ENCODE results near the gene MAZ. TPM values are rescaled to one million over a fixed set of nuclear protein-coding genes. Genes with fewer than 3 reads are reported as not detected.

The MAZ gene
- total and polyA plus RNA-seq, 4 donors: 94.9 to 170 (median 136) TPM

DNA sequence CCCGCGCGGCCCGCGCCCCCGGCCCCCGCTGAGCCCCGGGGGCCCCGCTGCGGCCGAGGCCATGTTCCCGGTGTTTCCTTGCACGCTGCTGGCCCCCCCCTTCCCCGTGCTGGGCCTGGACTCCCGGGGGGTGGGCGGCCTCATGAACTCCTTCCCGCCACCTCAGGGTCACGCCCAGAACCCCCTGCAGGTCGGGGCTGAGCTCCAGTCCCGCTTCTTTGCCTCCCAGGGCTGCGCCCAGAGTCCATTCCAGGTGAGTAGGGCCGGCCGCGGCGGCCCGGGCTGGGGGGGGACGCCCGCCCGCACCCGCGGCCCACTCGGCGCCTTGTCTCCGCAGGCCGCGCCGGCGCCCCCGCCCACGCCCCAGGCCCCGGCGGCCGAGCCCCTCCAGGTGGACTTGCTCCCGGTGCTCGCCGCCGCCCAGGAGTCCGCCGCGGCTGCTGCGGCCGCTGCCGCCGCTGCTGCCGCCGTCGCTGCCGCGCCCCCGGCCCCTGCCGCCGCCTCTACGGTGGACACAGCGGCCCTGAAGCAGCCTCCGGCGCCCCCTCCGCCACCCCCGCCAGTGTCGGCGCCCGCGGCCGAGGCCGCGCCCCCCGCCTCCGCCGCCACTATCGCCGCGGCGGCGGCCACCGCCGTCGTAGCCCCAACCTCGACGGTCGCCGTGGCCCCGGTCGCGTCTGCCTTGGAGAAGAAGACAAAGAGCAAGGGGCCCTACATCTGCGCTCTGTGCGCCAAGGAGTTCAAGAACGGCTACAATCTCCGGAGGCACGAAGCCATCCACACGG, 504 bp downstream of the MAZ start:
- DNase-seq: peak; percentile 57 to 66 (median 66)
- peaks cover 8 to 56% (median 25%) of the 10 kb centered on the region in 5 donors for H3K4me1 ChIP-seq (ENCODE audit: control insufficient read depth in 5 of 5, insufficient read depth in 5 of 5, low read length in 5 of 5)
- 0 to 1% methylated on average over 80 to 99 of the region's 99 CpGs for WGBS, 2 donors

DNA sequence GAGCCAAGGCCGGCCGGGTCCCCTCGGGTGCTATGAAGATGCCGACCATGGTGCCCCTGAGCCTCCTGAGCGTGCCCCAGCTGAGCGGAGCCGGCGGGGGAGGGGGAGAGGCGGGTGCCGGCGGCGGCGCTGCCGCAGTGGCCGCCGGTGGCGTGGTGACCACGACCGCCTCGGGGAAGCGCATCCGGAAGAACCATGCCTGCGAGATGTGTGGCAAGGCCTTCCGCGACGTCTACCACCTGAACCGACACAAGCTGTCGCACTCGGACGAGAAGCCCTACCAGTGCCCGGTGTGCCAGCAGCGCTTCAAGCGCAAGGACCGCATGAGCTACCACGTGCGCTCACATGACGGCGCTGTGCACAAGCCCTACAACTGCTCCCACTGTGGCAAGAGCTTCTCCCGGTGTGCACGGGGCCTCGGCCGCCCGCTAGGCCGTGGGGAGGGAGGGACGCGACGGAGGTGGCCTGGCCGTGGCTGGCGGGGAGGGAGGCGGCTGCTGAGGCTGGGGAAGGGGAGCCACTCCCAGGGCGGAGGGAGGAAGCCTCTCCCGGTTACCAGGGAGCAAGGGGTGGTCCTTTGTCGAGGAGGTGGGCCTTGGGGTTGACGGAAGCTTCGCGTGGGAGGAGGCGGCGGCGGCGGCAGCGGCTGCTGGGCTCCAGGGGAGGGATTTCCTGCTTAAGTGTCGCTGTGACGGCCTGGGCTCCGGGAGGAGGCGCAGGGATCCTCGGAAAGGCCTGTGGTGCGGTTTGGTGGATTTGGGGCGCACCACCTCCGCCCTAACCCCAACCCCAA, 1.3 kb downstream of the MAZ start:
- TF ChIP-seq, protein P1, sequence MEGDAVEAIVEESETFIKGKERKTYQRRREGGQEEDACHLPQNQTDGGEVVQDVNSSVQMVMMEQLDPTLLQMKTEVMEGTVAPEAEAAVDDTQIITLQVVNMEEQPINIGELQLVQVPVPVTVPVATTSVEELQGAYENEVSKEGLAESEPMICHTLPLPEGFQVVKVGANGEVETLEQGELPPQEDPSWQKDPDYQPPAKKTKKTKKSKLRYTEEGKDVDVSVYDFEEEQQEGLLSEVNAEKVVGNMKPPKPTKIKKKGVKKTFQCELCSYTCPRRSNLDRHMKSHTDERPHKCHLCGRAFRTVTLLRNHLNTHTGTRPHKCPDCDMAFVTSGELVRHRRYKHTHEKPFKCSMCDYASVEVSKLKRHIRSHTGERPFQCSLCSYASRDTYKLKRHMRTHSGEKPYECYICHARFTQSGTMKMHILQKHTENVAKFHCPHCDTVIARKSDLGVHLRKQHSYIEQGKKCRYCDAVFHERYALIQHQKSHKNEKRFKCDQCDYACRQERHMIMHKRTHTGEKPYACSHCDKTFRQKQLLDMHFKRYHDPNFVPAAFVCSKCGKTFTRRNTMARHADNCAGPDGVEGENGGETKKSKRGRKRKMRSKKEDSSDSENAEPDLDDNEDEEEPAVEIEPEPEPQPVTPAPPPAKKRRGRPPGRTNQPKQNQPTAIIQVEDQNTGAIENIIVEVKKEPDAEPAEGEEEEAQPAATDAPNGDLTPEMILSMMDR (IDR thresholded peaks at IDR 0.05; ENCODE audit: control extremely low read depth, extremely low read depth): no peak
- Histone ChIP-seq H3K4me3 (peak overlapping the region; percentile 54), H3K9me3 (ENCODE audit: control insufficient read depth in 4 of 4, insufficient read depth in 3 of 4, low read length in 3 of 4) (no peaks in the 10 kb centered on the region), H3K27me3 (ENCODE audit: control insufficient read depth in 3 of 3, insufficient read depth in 3 of 3, low read length in 2 of 3) (no peaks in the 10 kb centered on the region), H3K9ac (ENCODE audit: insufficient read depth in 1 of 2, low read length in 2 of 2) (peak overlapping the region in 1 of 2 donors; percentile 46), H3K4me1 (ENCODE audit: control insufficient read depth in 5 of 5, insufficient read depth in 5 of 5, low read length in 5 of 5) (peaks cover 8 to 60% (median 29%) of the 10 kb centered on the region in 5 donors), H3K27ac (ENCODE audit: low read depth in 1 of 2, low read length in 1 of 2) (peak overlapping the region; percentile 75 to 79), H3K36me3 (ENCODE audit: control insufficient read depth in 4 of 4, insufficient read depth in 4 of 4, low read length in 4 of 4) (peaks cover 0 to 25% (median 17%) of the 10 kb centered on the region in 4 donors)
- WGBS, 2 donors: 1% methylated on average over 64 to 69 of the region's 69 CpGs
- ATAC-seq (ENCODE audit: insufficient read depth, low FRiP score): peak; percentile 12
- DNase-seq: peak; percentile 91 to 95 (median 93)

More for the DNA sequence above, 504 bp downstream of the MAZ start:
- H3K27me3 ChIP-seq (ENCODE audit: control insufficient read depth in 3 of 3, insufficient read depth in 3 of 3, low read length in 2 of 3): no peaks in the 10 kb centered on the region
- peak overlapping the region; percentile 75 to 79 for H3K27ac ChIP-seq (ENCODE audit: low read depth in 1 of 2, low read length in 1 of 2)
- H3K36me3 ChIP-seq (ENCODE audit: control insufficient read depth in 4 of 4, insufficient read depth in 4 of 4, low read length in 4 of 4): peaks cover 0 to 29% (median 19%) of the 10 kb centered on the region in 4 donors
- no peaks in the 10 kb centered on the region for H3K9me3 ChIP-seq (ENCODE audit: control insufficient read depth in 4 of 4, insufficient read depth in 3 of 4, low read length in 3 of 4)
- TF ChIP-seq, protein P1 (IDR thresholded peaks at IDR 0.05; ENCODE audit: control extremely low read depth, extremely low read depth): no peak
- no peak overlapping the region for H3K9ac ChIP-seq (ENCODE audit: insufficient read depth in 1 of 2, low read length in 2 of 2)
- no peak for ATAC-seq (ENCODE audit: insufficient read depth, low FRiP score)
- H3K4me3 ChIP-seq: peak overlapping the region; percentile 54

DNA sequence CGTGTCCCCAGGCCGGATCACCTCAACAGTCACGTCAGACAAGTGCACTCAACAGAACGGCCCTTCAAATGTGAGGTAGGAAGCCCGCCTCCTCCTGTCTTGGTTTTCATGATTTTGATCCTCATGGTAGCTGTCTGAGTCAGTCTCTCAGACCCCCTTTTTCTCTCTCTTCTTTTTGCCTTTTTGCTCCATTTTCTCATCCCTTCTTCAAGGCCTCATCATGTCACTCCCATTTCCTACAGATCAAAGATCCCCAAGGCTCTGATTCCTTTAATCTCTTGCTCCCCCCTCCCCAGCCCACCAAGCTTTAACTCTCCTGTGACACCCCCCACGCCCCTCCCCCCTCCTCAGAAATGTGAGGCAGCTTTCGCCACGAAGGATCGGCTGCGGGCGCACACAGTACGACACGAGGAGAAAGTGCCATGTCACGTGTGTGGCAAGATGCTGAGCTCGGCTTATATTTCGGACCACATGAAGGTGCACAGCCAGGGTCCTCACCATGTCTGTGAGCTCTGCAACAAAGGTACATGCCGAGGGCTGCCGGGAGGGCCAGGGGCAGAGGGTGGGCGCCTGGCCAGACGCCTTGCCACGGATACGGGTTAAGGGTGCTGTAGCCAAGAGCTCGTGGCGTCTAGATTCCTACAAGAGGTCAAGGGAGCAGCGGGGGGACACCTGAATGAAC, 2.0 kb downstream of the MAZ start:
- WGBS, 2 donors: 41 to 52% methylated on average over 25 of the region's 25 CpGs
- Histone ChIP-seq H3K36me3 (ENCODE audit: control insufficient read depth in 4 of 4, insufficient read depth in 4 of 4, low read length in 4 of 4) (peaks cover 0 to 22% (median 14%) of the 10 kb centered on the region in 4 donors), H3K27me3 (ENCODE audit: control insufficient read depth in 3 of 3, insufficient read depth in 3 of 3, low read length in 2 of 3) (no peaks in the 10 kb centered on the region), H3K4me3 (no peak overlapping the region), H3K4me1 (ENCODE audit: control insufficient read depth in 5 of 5, insufficient read depth in 5 of 5, low read length in 5 of 5) (peaks cover 8 to 68% (median 29%) of the 10 kb centered on the region in 5 donors), H3K9me3 (ENCODE audit: control insufficient read depth in 4 of 4, insufficient read depth in 3 of 4, low read length in 3 of 4) (no peaks in the 10 kb centered on the region), H3K9ac (ENCODE audit: insufficient read depth in 1 of 2, low read length in 2 of 2) (peak overlapping the region in 1 of 2 donors; percentile 46), H3K27ac (ENCODE audit: low read depth in 1 of 2, low read length in 1 of 2) (peak overlapping the region; percentile 75 to 79)
- no peak for ATAC-seq (ENCODE audit: insufficient read depth, low FRiP score)
- DNase-seq: no peak
- TF ChIP-seq, protein P1 (IDR thresholded peaks at IDR 0.05; ENCODE audit: control extremely low read depth, extremely low read depth): no peak

Data from lung (tissue), 12 donors.